GM19324 (cell line): ENCODE data around the gene HERPUD1.
"Not testable (repeated sequence)": the region's sequence is repeated elsewhere in the genome, so short reads cannot be mapped to it uniquely, and the experiment has no call there.

Experiments
- ATAC-seq: cut with Tn5 transposase; IDR thresholded peaks from one replicate; pipeline ENCODE4 v1.9.1; 2021; ENCODE audit warnings: mild to moderate bottlenecking, moderate library complexity; ENCODE audit not compliant: unreplicated experiment, low FRiP score

Gene HERPUD1, protein sequence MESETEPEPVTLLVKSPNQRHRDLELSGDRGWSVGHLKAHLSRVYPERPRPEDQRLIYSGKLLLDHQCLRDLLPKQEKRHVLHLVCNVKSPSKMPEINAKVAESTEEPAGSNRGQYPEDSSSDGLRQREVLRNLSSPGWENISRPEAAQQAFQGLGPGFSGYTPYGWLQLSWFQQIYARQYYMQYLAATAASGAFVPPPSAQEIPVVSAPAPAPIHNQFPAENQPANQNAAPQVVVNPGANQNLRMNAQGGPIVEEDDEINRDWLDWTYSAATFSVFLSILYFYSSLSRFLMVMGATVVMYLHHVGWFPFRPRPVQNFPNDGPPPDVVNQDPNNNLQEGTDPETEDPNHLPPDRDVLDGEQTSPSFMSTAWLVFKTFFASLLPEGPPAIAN

DNA sequence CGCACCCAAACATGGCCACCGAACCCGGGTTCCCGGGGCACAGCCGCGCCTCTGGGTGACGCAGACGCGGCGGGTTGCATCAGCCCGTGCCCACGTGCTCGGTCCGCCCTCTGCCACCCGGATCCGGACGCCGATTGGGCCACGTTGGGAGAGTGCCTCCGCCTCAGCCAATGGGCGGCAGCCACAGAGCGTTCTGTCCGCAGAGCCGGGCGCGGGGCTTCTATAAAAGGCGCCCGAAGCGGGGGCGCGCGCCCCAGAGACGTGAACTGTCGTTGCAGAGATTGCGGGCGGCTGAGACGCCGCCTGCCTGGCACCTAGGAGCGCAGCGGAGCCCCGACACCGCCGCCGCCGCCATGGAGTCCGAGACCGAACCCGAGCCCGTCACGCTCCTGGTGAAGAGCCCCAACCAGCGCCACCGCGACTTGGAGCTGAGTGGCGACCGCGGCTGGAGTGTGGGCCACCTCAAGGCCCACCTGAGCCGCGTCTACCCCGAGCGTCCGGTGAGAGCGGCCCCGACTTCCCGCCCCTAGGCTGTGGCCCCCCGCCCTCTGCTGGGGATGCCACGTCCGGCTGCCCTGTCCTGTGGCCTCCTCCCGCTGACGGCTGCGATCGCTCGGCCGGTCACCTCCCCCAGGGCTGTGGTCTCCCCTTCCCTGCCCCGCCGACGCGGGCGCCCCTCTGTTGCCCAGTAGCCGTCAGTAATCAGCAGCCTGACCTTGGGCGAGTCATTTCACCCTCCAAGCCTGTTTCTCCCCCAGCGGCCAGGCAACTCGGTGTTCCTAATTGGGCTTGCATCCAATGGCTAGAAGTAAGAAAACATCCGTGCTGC, at the start of gene HERPUD1:
Gene HERPUD1, plus strand, starts transcription at position 251 of the 829 bp plus-strand sequence. Its CDS starts 103 bp downstream, at position 354.
- ATAC-seq, result peak; percentile 93

DNA sequence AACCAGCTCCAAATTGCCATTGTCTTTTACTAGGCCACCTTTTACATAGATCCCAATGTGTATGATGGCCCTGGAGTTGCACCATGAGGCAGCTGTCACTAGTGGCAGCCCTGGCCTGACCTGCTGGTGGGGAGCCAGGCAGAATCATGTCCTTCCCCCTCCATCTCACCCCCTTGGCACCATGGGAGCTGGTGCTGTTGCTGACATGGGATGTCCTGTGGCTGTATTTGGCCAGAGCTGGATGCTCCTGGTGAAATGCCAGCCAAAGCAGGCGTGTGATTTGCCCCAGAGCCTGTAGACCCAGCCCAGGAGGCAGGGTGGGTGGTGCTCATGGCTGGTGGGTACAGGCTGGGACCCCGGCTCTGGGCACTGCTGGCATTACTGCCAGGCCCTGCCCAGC, 48.4 kb upstream of the HERPUD1 start:
- ATAC-seq, result no peak

- no peak for ATAC-seq
Measured at GRCh38 chr16:56884026-56884582, 47.8 kb upstream of the HERPUD1 start.

DNA sequence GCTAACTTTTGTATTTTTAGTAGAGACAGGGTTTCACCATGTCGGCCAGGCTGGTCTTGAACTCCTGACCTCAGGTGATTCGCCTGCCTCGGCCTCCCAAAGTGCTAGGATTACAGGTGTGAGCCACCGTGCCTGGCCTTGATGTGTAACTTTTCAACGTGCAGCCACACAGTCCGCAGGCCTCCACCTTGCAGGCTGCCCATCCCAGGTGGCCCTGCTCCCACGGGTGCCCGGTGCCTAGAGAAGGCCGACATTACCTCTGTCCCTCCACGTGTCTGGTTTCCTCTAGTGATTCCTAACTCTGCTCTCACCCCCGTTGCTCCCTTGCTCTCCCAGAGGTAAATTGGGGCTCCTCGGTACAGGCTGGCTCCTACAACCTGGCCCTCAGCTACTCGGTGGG, 47.0 kb upstream of the HERPUD1 start:
- not testable (repeated sequence) for ATAC-seq

DNA sequence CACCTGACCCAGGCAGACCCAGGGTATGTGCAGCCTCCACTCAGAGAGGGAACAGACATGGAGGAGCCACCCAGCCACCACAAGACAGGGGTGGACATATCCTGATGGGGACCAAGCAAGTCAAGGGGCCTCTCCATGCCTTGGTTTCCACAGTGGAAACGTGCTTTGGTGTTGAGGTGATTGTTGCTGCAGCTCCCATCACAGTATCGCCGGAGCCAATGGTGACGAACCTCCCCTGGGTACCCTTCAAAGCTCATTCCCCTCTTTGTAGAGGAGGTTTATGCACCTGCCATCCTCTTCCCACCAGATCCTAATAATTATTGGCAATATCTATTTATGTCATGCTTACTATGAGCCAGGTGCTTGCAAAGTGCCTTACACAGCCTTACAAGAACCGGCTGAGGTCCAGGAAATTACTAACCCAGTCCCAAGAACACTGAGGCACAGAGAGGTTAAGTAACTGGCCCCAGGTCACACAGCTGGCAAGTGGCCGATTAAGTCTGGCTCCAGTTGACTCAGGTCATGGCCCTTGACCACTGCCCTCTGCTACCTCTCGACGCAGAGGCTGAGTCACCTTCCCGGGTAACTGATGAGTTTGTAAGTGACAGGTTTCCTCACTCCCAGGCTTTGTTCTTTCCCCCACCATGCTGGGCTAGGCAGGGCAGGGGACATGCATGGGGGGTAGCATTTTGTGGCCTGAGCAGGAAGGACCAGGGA, 46.3 kb upstream of the HERPUD1 start:
- no peak for ATAC-seq

GRCh38 chr16:56886296-56886695, 45.6 kb upstream of the HERPUD1 start:
- no peak for ATAC-seq

DNA sequence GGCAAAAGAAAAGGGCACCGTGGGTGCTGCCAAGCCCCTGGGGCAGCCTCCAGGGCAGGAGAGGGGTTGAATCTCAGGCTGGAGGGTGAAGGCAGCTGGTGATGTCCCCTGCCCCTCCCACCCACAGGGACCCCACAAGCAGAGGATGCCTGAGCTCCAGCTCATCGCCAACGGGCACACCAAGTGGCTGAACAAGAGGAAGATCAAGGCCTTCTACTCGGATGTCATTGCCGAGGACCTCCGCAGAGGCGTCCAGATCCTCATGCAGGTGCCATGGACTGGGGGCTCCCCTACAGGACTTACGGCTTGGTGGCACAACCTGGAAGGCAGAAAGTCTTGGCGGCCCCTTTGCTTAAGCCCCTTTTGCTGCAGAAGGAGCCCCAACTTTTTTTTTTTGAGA, 45.1 kb upstream of the HERPUD1 start:
- no peak for ATAC-seq

DNA sequence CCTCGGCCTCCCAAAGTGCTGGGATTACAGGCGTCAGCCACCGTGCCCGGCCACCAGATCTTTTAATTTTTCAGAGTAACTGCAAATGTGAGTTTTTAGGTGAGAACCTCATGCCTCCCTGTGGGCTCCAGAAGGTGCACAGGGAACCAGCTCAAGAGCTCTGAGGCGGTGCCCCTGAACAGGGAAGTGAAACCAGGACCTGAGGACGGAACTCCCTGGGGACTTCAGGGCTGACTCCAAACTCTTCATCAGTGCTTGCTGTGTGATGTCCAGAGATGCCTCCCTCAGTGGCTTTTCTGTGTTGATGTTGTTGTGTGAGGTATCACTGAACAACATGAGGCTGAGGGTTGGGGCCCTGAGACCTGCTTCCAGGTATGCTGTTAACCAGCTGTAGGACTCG, 43.1 kb upstream of the HERPUD1 start:
- ATAC-seq, result no peak

DNA sequence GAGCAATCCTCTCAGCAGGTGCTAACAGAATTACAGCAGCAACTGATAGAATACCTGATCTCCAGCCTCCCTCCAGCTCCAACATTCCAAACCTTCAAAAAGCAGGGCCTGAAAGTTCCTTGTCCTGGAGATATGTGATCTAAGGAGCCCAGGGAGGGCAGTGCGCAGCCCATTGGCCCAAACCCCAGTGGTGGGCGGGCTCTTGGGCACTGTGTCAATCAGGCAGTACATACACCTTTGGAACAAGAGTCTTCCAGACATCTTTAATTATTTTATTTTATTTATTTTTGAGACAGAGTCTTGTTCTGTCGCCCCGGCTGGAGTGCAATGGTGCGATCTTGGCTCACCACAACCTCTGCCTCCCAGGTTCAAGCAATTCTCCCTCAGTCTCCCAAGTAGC, 42.7 kb upstream of the HERPUD1 start:
- no peak for ATAC-seq

GRCh38 chr16:56891685-56892084, 40.3 kb upstream of the HERPUD1 start:
- ATAC-seq, result no peak

DNA sequence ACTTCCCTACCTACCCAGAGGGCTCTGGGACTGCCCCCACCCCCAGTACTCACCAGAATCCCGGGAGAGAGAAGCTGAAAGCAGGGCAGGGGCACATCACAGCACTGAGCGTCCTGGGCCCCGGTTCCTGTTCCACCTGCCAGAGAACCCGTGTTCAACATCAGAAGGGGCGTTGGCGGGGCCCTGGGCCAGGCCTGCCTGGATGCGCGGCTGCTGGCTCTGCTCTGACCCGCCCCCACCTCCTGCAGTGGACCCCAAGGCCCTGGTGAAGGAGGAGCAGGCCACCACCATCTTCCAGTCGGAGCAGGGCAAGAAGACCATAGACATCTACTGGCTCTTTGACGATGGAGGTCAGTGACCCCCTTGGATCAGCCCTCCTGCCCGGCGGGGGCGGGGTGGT, 39.2 kb upstream of the HERPUD1 start:
- no peak for ATAC-seq

- no peak for ATAC-seq
Measured at GRCh38 chr16:56894331-56894917, 37.5 kb upstream of the HERPUD1 start.

DNA sequence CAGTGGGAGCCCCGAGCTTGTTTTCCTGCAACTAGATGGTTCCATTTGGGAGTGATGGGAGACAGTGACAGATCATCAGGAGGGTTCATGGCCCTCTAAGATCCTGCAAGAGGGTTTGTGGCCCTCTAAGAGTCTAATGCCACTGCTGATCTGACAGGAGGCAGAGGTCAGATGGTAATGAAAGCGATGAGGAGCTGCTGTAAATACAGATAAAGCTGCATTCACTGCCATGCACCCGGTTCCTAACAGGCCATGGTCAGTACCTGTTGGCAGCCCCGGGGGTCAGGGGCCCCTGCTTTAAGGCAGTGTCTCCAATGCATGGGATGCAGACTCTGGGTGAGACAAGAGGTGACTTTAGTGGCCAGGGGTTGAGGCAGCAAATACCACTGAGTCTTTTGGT, 36.1 kb upstream of the HERPUD1 start:
- no peak for ATAC-seq

- no peak for ATAC-seq
Measured at GRCh38 chr16:56896244-56896643, 35.7 kb upstream of the HERPUD1 start.

DNA sequence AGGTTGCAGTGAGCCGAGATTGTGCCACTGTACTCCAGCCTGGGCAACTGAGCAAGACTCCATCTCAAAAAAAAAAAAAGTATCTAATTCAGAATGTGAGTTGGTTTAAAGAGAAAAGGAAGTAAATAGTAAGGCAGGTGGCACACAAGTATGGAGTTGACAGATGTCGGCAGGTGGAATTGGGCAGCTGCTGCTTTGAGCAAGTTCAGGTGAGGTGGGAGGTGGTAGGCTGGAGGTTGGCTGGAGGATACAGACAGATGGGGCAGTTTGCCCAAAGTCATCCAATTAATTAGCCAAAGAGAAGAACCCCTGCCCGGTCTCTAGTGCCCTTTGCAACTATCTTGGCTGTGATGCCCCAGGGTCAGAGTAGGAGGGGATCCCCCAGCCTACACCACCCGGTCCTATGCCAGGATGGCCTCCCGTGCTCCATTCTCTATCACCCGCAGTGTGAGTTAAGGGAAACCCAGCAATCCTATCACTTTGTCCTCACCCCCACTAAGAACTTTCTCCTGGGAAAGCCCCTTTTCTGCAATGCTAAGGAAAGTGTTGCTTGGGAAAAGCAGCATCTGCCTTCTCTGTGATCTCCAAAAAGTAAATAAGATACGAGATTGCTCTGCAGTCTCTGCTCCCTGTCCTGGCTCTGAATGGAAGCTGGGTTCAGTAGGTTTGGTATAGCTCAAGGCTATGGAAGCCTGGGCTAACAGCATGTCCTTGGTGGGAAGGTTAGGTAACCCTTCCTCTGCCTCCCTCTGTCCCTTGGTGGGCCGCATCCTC, 34.7 kb upstream of the HERPUD1 start:
- no peak for ATAC-seq

- ATAC-seq, result no peak
Measured at GRCh38 chr16:56898847-56899246, 33.1 kb upstream of the HERPUD1 start.

DNA sequence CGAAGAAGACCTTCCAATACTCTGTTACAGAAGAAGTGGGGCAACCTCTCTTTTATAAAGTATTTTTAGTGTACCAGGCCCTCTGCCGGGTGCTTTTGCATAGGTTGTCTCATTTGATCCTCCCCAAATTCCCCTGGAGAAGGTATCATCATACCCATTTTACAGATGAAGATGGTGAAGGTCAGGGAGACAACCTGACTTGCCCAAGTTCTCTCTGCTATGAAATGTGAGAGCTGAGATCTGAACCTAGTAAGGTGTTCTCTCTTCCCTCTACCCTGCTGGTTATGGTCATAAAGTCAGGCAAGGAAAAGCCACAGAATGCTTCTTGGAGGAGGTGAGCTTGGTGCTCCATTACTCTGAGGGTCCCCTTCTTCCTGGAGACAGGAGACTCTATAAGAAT, 28.1 kb upstream of the HERPUD1 start:
- no peak for ATAC-seq

- ATAC-seq, result no peak
Measured at GRCh38 chr16:56907401-56907800, 24.5 kb upstream of the HERPUD1 start.

GRCh38 chr16:56909527-56909979, 22.4 kb upstream of the HERPUD1 start:
- ATAC-seq, result no peak

DNA sequence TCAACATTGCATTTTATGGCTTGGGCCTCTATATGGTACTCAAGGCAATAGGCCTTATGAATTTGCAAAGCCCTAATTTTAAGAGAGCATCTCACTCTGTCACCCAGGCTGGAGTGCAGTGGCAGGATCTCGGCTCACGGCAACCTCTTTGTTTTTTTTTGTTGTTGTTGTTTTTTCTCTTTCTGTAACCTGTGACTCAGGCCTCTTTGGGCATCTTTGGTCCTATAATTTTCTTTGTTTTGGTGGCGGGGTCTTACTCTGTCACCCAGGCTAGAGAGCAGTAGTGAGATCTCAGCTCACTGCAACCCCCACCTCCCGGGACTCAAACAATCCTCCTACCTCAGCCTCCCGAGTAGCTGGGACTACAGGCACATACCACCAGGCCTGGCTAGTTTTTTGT, 21.8 kb upstream of the HERPUD1 start:
- ATAC-seq, result no peak
